SK-N-MC (cell line): ENCODE data around the gene MSTO1.

ENCODE experiments used
- EZH2 ChIP-seq: fragments of 200-600 bp; sonication (generic); IDR thresholded peaks from one replicate; pipeline ENCODE4 v1.6.1; 2017; ENCODE audit warnings: antibody characterized with exemption
- FOXP2 ChIP-seq: optimal IDR thresholded peaks from 2 replicates; pipeline ENCODE3; 2011; ENCODE audit warnings: mild to moderate bottlenecking, moderate library complexity; ENCODE audit not compliant: insufficient read depth; ENCODE audit errors: extremely low read length, control extremely low read depth
- POLR2AphosphoS5 ChIP-seq: IDR thresholded peaks from 2 replicates; pipeline ENCODE4 v1.6.1; 2012; ENCODE audit warnings: mild to moderate bottlenecking, low read depth, low read length, borderline replicate concordance

DNA sequence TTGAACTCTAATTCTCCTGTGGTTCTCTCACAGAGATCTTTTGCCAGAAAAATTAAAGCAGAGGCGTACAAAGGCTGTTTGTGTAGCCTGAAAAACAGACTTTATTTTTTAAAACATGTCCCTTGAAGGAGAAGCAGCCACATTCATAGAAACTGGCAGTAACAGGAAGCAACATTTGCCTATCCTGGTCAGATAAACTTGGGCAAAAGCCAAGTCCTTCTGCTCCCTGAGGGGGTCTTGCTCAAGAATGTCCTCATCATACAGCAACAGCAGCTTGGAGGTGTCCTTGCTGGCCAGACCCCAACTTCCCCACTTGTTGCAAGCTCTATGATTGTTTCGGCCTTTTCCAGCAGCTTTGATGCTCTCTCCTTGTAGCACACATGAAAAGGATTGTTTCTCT is 36.3 kb downstream of the MSTO1 start:
- TF ChIP-seq EZH2 (no peak), FOXP2 (no peak), POLR2AphosphoS5 (no peak)
